Large intestine (tissue), 3 donors: ENCODE results near the gene PRL. TPM values are rescaled to one million over a fixed set of nuclear protein-coding genes. Genes with fewer than 3 reads are reported as not detected.
A peak's percentile ranks its signal among the peaks of the same experiment; 100 is the strongest.

Experiments
- DNase-seq, 2 donors: peaks; one replicate each; pipeline versions ENCODE4 v3.0.0 to v3.0.0-alpha.2; 2013
- H3K27ac ChIP-seq: one replicate; pipeline ENCODE4 v1.5.1; 2013; ENCODE audit warnings: low read length
- H3K27me3 ChIP-seq: 2 replicates; pipeline ENCODE4 v1.6.1; 2013; ENCODE audit warnings: low read length; ENCODE audit not compliant: control insufficient read depth, insufficient read depth
- H3K36me3 ChIP-seq: 2 replicates; pipeline ENCODE4 v1.6.1; 2013; ENCODE audit warnings: low read length; ENCODE audit not compliant: control insufficient read depth, insufficient read depth
- H3K4me1 ChIP-seq: one replicate; pipeline ENCODE4 v1.6.1; 2013; ENCODE audit warnings: low read length; ENCODE audit not compliant: control insufficient read depth, insufficient read depth
- H3K4me3 ChIP-seq: one replicate; pipeline ENCODE4 v1.5.1; 2013; ENCODE audit warnings: low read length
- H3K9me3 ChIP-seq: one replicate; pipeline ENCODE4 v1.6.1; 2013; ENCODE audit warnings: mild to moderate bottlenecking, low read depth, low read length, moderate library complexity; ENCODE audit not compliant: control insufficient read depth
- WGBS: methylation state at CpG from one replicate; pipeline ENCODE4 v1.1.5; 2013; ENCODE audit warnings: low lambda C conversion rate; ENCODE audit not compliant: insufficient coverage; 5-methylcytosine and 5-hydroxymethylcytosine counted together
- polyA plus RNA-seq: library from polyadenylated mRNA; unstranded; fragments of 120-200 nt; gene quantifications from one replicate; pipeline ENCODE4 v1.2.1, GENCODE V29; 2013

PRL gene
- polyA plus RNA-seq, 1 donor = 0.78 TPM

- WGBS = 83% methylated on average over 1 of the region's 1 CpG
- H3K4me3 ChIP-seq = no peak overlapping the region
Observed at GRCh38 chr6:22323848-22324247, 27.0 kb upstream of the PRL start.

DNA sequence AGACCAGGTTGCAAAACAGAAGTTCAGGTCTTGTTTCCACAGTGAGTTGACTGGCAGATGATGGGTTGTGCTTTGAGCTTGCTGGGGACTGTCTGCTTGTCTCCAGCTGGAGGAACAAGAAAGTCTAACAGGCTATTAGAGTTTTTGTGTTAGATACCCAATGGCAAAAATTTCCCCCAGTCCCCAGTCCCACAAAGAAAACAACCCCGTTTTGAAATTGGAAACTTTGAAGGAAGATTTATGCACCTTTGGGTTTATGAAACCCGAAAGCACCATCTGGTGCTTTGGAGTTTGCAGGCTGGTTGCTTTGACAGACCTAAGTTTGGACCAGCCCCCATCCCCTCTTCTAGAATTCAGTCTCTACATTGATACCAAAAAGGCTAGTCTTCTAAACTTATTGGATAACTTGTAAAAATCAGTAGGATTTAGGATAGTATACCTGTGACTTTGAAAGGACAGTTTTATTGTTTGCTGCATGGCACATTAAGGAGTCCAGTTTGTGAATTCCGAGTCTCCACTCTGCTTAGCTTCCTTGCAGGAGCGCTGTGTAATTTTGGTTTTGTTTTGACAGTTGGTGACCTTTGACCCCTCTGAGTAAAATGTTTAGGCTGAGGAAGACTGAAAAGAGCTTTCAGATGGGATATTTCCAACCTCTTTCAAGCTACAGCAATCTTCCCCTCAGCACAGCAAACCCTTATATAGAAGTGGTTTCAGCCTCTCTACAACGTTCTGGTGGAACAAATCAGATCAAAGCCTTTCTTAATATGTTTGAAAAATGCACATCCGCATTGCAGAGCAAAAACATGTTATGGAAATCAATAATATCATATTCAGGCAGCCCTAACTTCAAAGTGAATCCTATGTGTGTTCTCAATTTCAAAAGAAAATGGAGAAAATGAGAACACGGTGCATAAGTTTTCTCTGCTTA is 25.5 kb upstream of the PRL start:
- DNase-seq = peak in 1 of 2 donors; percentile 6
- 70% methylated on average over 2 of the region's 7 CpGs for WGBS
- Histone ChIP-seq H3K4me3 (no peak overlapping the region), H3K36me3 (no peaks in the 10 kb centered on the region), H3K27ac (no peak overlapping the region), H3K9me3 (peaks cover 7% of the 10 kb centered on the region), H3K27me3 (no peaks in the 10 kb centered on the region), H3K4me1 (no peaks in the 10 kb centered on the region)

More at GRCh38 chr6:22323848-22324247, 27.0 kb upstream of the PRL start:
- DNase-seq = no peak
- Histone ChIP-seq H3K9me3 (no peaks in the 10 kb centered on the region), H3K27me3 (no peaks in the 10 kb centered on the region), H3K27ac (no peak overlapping the region), H3K36me3 (no peaks in the 10 kb centered on the region), H3K4me1 (no peaks in the 10 kb centered on the region)

DNA sequence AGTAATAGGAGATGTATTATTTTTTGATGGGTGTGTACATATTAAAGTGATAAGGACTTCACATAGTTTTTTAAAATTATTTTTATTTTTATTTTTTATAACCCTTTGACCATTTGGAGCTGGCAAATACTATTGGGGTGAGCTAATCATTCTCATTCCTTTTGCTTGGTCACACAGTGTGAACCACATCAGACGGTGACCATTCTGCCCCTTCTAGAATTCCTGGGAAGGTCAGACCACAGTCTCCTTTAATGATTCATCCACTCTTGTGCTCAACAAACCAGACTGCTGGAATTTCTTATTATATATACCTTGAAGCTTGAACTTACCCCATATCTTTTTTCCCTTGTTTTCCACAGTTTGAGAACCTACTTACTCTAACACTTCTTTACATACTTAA is 23.9 kb upstream of the PRL start:
- no peaks in the 10 kb centered on the region for H3K27me3 ChIP-seq
- no peaks in the 10 kb centered on the region for H3K36me3 ChIP-seq
- no peak overlapping the region for H3K4me3 ChIP-seq
- no peaks in the 10 kb centered on the region for H3K4me1 ChIP-seq
- WGBS = no CpG with 5 or more reads among the region's 1 CpG
- peaks cover 7% of the 10 kb centered on the region for H3K9me3 ChIP-seq
- no peak overlapping the region for H3K27ac ChIP-seq
- DNase-seq = no peak

DNA sequence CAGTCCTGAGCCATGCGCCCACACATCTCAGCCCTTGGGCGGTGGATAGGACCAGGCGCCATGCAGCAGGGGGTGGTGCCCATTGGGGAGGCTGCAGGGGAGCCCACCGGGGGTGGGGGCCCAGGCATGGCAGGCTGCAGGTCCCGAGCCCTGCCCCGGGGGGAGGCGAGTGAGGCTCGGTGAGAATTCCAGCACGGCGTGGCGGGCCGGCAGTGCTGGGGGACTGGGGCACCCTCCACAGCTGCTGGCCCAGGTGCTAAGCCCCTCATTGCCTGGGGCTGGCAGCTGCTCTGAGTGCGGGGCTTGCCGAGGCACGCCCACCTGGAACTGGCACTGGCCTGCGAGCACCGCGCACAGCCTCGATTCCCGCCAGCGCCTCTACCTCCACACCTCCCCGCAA is 21.6 kb upstream of the PRL start:
- WGBS = no CpG with 5 or more reads among the region's 22 CpGs
- Histone ChIP-seq H3K9me3 (peaks cover 11% of the 10 kb centered on the region), H3K4me1 (no peaks in the 10 kb centered on the region), H3K36me3 (no peaks in the 10 kb centered on the region), H3K4me3 (no peak overlapping the region), H3K27ac (no peak overlapping the region), H3K27me3 (no peaks in the 10 kb centered on the region)
- no peak for DNase-seq

DNA sequence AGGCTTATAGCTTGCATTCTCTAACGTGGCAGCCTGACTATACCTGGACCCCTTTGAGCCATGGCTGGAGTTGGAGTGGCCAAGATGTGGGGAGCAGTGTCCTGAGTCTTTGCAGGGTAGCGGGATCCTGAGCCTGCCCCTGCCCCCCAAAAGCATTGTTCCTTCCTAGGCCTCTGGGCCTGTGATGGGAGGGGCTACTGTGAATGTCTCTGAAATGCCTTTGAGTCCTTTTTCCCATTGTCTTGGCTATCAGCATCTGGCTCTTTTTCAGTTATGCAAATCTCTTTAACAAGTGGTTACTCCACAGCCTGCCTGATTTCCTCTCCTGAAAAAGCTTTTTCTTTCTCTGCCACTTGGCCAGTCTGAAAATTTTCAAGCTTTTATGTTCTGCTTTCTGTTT is 17.0 kb upstream of the PRL start:
- no peak overlapping the region for H3K27ac ChIP-seq
- no peaks in the 10 kb centered on the region for H3K27me3 ChIP-seq
- H3K4me3 ChIP-seq = no peak overlapping the region
- WGBS = no CpG with 5 or more reads among the region's 2 CpGs
- H3K9me3 ChIP-seq = peaks cover 20% of the 10 kb centered on the region
- DNase-seq = no peak
- H3K36me3 ChIP-seq = no peaks in the 10 kb centered on the region
- no peaks in the 10 kb centered on the region for H3K4me1 ChIP-seq

DNA sequence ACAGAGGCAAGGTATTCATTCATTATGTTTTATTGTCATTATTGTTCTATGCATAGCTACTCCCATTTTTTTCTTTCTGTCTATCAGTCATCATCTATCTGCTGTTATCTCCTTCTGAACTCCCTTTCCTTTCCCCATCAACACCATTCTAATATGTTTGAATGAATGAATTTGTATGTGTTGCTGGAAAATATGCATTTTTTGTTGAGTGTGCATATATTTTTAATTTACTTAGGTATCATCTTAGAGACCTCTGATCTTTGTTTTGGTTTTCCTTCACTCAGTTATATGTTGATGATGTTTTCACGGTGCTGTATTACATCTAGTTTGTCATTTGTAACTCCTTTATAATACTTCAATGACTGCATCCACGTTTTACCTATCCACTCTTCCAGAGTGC is 12.1 kb upstream of the PRL start:
- Histone ChIP-seq H3K27ac (no peak overlapping the region), H3K4me1 (no peaks in the 10 kb centered on the region), H3K36me3 (no peaks in the 10 kb centered on the region), H3K4me3 (no peak overlapping the region), H3K27me3 (no peaks in the 10 kb centered on the region), H3K9me3 (peaks cover 12% of the 10 kb centered on the region)
- DNase-seq = no peak
- no CpG with 5 or more reads among the region's 2 CpGs for WGBS

- whole genome bisulfite sequencing = 100% methylated on average over 1 of the region's 3 CpGs
Observed at GRCh38 chr6:22306741-22307466, 10.1 kb upstream of the PRL start.

GRCh38 chr6:22302838-22303237 is 6.0 kb upstream of the PRL start:
- no peaks in the 10 kb centered on the region for H3K4me1 ChIP-seq
- H3K27ac ChIP-seq = no peak overlapping the region
- no CpG with 5 or more reads among the region's 1 CpG for WGBS
- no peaks in the 10 kb centered on the region for H3K27me3 ChIP-seq
- H3K36me3 ChIP-seq = no peaks in the 10 kb centered on the region
- DNase-seq = no peak
- no peak overlapping the region for H3K4me3 ChIP-seq
- no peaks in the 10 kb centered on the region for H3K9me3 ChIP-seq

More at GRCh38 chr6:22306741-22307466, 10.1 kb upstream of the PRL start:
- H3K27me3 ChIP-seq = no peaks in the 10 kb centered on the region
- H3K27ac ChIP-seq = no peak overlapping the region
- H3K4me1 ChIP-seq = no peaks in the 10 kb centered on the region
- no peak overlapping the region for H3K4me3 ChIP-seq
- peaks cover 8% of the 10 kb centered on the region for H3K9me3 ChIP-seq
- no peak for DNase-seq
- H3K36me3 ChIP-seq = no peaks in the 10 kb centered on the region

DNA sequence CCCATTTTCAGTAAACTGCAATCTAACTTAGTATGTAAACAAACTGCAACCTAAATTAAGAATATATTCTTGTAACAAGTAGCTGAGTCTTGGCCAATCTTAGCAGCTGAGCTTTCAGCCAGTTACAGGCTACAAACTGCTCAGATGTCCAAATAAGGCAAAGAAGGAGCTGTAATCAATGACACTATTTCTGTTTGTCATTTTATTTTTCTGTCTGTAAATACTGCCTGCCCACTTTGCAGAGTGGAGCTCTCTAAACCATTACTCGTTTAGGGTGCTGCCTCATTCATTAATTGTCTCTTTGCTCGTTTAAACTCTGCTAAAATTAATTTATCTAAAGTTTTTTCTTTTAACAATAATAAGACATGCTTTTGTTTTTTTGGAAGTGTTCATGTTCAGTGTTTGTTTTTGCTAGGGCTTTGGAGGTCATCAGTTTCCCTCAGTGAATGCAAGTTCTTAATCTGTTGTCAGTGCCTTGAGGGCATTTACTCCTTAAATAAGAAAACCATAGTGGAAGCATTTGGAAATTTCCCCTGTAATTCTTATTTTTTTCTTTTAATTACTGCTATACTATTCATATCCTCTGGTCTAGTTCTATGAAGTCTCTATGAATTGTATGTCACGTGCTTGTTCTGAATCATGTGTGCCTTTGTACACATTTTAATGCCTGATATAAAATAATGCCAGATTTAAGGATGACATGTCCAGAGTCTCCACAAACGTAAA is 3.6 kb upstream of the PRL start:
- H3K4me3 ChIP-seq = no peak overlapping the region
- DNase-seq = no peak
- H3K27ac ChIP-seq = no peak overlapping the region
- no peaks in the 10 kb centered on the region for H3K27me3 ChIP-seq
- no peaks in the 10 kb centered on the region for H3K36me3 ChIP-seq
- H3K4me1 ChIP-seq = no peaks in the 10 kb centered on the region
- no peaks in the 10 kb centered on the region for H3K9me3 ChIP-seq
- WGBS = 93% methylated on average over 3 of the region's 4 CpGs

DNA sequence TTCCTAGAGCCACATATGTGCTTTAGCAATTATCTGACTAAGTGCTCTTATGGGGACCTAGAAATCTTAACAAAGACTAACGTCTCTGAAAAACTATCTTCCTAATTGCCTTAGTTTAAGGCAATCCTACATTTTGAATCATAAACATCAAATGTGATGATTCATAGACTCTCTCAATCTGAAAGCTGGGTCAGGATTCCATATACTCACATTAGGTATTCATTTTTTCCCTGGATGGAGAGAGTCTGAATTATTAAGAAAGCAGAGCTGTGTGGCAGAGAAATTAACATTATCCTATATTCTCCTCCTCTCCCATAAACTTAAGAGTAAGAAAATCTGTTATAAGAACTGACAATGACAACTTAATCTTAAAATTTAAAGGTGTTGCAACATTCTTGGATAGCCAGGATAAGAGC is 1.6 kb upstream of the PRL start:
- Histone ChIP-seq H3K4me1 (no peaks in the 10 kb centered on the region), H3K9me3 (no peaks in the 10 kb centered on the region), H3K4me3 (no peak overlapping the region), H3K36me3 (no peaks in the 10 kb centered on the region), H3K27me3 (no peaks in the 10 kb centered on the region), H3K27ac (no peak overlapping the region)
- no peak for DNase-seq
- no CpG with 5 or more reads among the region's 1 CpG for WGBS
